ENCODE results near the gene PAX3. TPM values are rescaled to one million over a fixed set of nuclear protein-coding genes. Genes with fewer than 3 reads are reported as not detected.

PAX3 gene
- total RNA-seq, 1 experiment from 2014 or later = not detected

- no peak for TF ChIP-seq ZBTB33 (IDR thresholded peaks at IDR 0.05; ENCODE audit: extremely low read depth, insufficient replicate concordance, low read length)
- TF ChIP-seq SRF (IDR thresholded peaks at IDR 0.05; ENCODE audit: low read depth) = no peak
- no peak for TF ChIP-seq SIN3A (IDR thresholded peaks at IDR 0.05; ENCODE audit: low read depth)
- TF ChIP-seq ELF1 (IDR thresholded peaks at IDR 0.05; ENCODE audit: borderline replicate concordance, low read depth) = no peak
- TF ChIP-seq MAX (IDR thresholded peaks at IDR 0.05) = no peak
- TF ChIP-seq CBX3 (IDR thresholded peaks at IDR 0.05; ENCODE audit: low read depth) = no peak
- no peak for TF ChIP-seq RAD21 (IDR thresholded peaks at IDR 0.05; ENCODE audit: low read depth)
- no peak for TF ChIP-seq CTCF (IDR thresholded peaks at IDR 0.05 in 2 of 3, conservative IDR thresholded peaks at IDR 0.05 in 1 of 3; ENCODE audit: borderline replicate concordance in 1 of 3, insufficient read depth in 1 of 3, low read depth in 2 of 3, low read length in 2 of 3)
- no peak for TF ChIP-seq EZH2phosphoT487 (IDR thresholded peaks at IDR 0.05; ENCODE audit: borderline replicate concordance)
Observed at GRCh38 chr2:222319586-222320435, 21.0 kb upstream of the PAX3 start (continued).
